Measurements from ENCODE around the gene GLRA1. TPM values are rescaled to one million over a fixed set of nuclear protein-coding genes. Genes with fewer than 3 reads are reported as not detected.

Gene GLRA1
- total RNA-seq, 1 experiment from 2014 or later, result not detected

DNA sequence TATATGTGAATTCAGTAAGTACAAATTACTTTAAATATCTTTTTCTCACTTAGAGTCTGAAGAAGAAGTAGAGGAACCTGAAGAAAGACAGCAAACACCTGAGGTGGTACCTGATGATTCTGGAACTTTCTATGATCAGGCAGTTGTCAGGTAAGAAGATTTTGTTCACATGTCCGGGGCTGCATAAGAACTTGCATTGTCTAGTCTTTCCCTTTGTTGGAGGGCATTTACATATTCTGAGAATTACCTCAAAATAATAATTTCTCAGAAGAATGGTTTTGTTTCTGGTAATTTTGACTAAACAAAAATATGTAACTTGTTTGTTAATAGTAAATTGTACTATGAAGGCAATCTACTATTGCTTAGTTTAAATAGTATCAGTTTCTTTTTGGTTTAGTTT lies 129.2 kb downstream of the GLRA1 start:
- POLR2A ChIA-PET, result interaction anchor here (1.2 kb wide), 1 partner anchor 11 kb away, joined by 3 read pairs; no protein-coding TSS in a partner anchor
- CTCF ChIA-PET, result no interaction called here
- H3K27ac Mint-ChIP-seq (ENCODE audit: low read depth, unreplicated experiment), result no peak overlapping the region
- no peak for DNase-seq (ENCODE audit: unreplicated experiment)
- no peaks in the 10 kb centered on the region for H3K27me3 Mint-ChIP-seq (ENCODE audit: insufficient read depth, unreplicated experiment)
- H3K4me1 Mint-ChIP-seq (ENCODE audit: insufficient read depth, unreplicated experiment), result peaks cover 16% of the 10 kb centered on the region
- TF ChIP-seq, protein P1, sequence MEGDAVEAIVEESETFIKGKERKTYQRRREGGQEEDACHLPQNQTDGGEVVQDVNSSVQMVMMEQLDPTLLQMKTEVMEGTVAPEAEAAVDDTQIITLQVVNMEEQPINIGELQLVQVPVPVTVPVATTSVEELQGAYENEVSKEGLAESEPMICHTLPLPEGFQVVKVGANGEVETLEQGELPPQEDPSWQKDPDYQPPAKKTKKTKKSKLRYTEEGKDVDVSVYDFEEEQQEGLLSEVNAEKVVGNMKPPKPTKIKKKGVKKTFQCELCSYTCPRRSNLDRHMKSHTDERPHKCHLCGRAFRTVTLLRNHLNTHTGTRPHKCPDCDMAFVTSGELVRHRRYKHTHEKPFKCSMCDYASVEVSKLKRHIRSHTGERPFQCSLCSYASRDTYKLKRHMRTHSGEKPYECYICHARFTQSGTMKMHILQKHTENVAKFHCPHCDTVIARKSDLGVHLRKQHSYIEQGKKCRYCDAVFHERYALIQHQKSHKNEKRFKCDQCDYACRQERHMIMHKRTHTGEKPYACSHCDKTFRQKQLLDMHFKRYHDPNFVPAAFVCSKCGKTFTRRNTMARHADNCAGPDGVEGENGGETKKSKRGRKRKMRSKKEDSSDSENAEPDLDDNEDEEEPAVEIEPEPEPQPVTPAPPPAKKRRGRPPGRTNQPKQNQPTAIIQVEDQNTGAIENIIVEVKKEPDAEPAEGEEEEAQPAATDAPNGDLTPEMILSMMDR (IDR thresholded peaks at IDR 0.05; ENCODE audit: unreplicated experiment), result no peak
- BruUV-seq (replicated peaks), result no TSS peak
- intact Hi-C loops (cut with micrococcal nuclease), result no loop called here
- H3K36me3 Mint-ChIP-seq (ENCODE audit: insufficient read depth, unreplicated experiment), result peaks cover 100% of the 10 kb centered on the region
- H3K9me3 Mint-ChIP-seq (ENCODE audit: unreplicated experiment), result no peaks in the 10 kb centered on the region
- no peak overlapping the region for H3K4me3 Mint-ChIP-seq (ENCODE audit: unreplicated experiment)

DNA sequence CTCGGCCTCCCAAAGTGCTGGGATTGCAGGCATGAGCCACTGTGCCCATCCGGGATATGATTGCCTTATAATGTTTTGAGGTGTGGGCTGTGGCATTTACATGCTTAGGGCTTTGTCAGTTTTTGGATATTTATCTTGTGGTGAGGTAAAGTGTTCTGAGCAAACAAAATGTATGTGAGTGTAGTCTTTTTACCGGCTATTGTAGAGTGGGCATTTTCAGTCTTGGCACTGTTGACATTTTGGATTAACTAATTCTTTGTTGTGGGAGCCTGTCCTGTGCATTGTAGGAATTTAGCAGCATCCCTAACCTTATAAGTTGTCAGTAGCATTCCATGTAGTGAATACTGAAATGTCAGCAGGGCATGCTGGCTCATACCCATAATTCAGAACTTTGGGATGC lies 131.3 kb downstream of the GLRA1 start:
- no peaks in the 10 kb centered on the region for H3K9me3 Mint-ChIP-seq (ENCODE audit: unreplicated experiment)
- POLR2A ChIA-PET, result interaction anchor here (1.1 kb wide), 2 partner anchors 13 to 15 kb away, joined by 3 read pairs; no protein-coding TSS in a partner anchor
- H3K36me3 Mint-ChIP-seq (ENCODE audit: insufficient read depth, unreplicated experiment), result peaks cover 99% of the 10 kb centered on the region
- no TSS peak for BruUV-seq (replicated peaks)
- CTCF ChIA-PET, result interaction anchor here (0.7 kb wide), 1 partner anchor 1328 kb away, joined by 5 read pairs; no protein-coding TSS in a partner anchor
- intact Hi-C loops (cut with micrococcal nuclease), result no loop called here
- peaks cover 7% of the 10 kb centered on the region for H3K4me1 Mint-ChIP-seq (ENCODE audit: insufficient read depth, unreplicated experiment)
- H3K4me3 Mint-ChIP-seq (ENCODE audit: unreplicated experiment), result no peak overlapping the region
- no peaks in the 10 kb centered on the region for H3K27me3 Mint-ChIP-seq (ENCODE audit: insufficient read depth, unreplicated experiment)
- DNase-seq (ENCODE audit: unreplicated experiment), result no peak
- peak overlapping the region; percentile 69 for H3K27ac Mint-ChIP-seq (ENCODE audit: low read depth, unreplicated experiment)
- TF ChIP-seq, protein P1 (IDR thresholded peaks at IDR 0.05; ENCODE audit: unreplicated experiment), result no peak

DNA sequence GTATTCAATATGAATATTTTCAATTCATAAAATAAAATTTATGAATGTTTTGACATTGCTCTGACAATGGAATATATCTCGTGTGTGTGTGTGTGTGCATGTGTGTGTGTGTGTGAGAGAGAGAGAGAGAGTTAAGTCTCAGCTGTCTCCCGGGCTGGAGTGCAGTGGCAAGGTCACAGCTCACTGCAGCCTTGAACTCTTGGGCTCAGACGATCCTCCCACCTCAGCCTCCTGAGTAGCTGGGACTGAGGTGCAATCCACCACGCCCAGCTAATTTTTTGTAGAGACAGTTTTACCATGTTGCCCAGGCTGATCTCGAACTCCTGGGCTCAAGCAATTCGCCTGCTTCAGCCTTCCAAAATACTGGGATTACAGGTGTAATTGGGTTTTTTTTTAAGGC lies 136.8 kb downstream of the GLRA1 start:
- BruUV-seq (replicated peaks), result no TSS peak
- ChIA-PET POLR2A (interaction anchor here (0.6 to 5.4 kb wide), 4 partner anchors 11 to 209 kb away, joined by 3 to 77 read pairs (median 7); partner anchors contain the start of gene G3BP1), CTCF (interaction anchor here (0.6 to 2.3 kb wide), 3 partner anchors 11 to 131 kb away, joined by 3 to 8 read pairs (median 7); no protein-coding TSS in a partner anchor)
- DNase-seq (ENCODE audit: unreplicated experiment), result no peak
- peak overlapping the region; percentile 35 for H3K27ac Mint-ChIP-seq (ENCODE audit: low read depth, unreplicated experiment)
- peaks cover 17% of the 10 kb centered on the region for H3K4me1 Mint-ChIP-seq (ENCODE audit: insufficient read depth, unreplicated experiment)
- H3K36me3 Mint-ChIP-seq (ENCODE audit: insufficient read depth, unreplicated experiment), result peaks cover 69% of the 10 kb centered on the region
- H3K27me3 Mint-ChIP-seq (ENCODE audit: insufficient read depth, unreplicated experiment), result no peaks in the 10 kb centered on the region
- intact Hi-C loops (cut with micrococcal nuclease), result no loop called here
- no peaks in the 10 kb centered on the region for H3K9me3 Mint-ChIP-seq (ENCODE audit: unreplicated experiment)
- H3K4me3 Mint-ChIP-seq (ENCODE audit: unreplicated experiment), result no peak overlapping the region
- TF ChIP-seq, protein P1 (IDR thresholded peaks at IDR 0.05; ENCODE audit: unreplicated experiment), result no peak

DNA sequence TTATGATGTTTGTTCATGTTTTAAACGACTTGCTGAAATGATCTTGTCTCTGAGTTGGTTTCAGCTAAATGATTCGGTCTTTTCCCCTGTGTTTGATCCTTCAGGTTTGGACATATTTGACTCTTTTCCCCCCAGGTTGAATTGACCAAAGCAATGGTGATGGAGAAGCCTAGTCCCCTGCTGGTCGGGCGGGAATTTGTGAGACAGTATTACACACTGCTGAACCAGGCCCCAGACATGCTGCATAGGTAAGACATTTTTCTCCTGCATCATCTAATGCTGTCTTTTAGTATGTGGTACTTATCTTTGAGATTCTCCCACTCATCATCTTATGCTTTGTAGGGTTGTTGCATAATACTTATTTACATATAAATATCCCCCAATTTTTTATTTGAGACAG lies 138.2 kb downstream of the GLRA1 start:
- ChIA-PET CTCF (interaction anchor here (1.0 to 2.3 kb wide), 2 partner anchors 20 to 719 kb away, joined by 3 to 8 read pairs; no protein-coding TSS in a partner anchor), POLR2A (interaction anchor here (1.9 to 5.4 kb wide), 2 partner anchors 12 to 14 kb away, joined by 10 to 77 read pairs; partner anchors contain the start of gene G3BP1)
- TF ChIP-seq, protein P1 (IDR thresholded peaks at IDR 0.05; ENCODE audit: unreplicated experiment), result no peak
- Mint-ChIP-seq H3K36me3 (ENCODE audit: insufficient read depth, unreplicated experiment) (peaks cover 65% of the 10 kb centered on the region), H3K4me3 (ENCODE audit: unreplicated experiment) (no peak overlapping the region), H3K4me1 (ENCODE audit: insufficient read depth, unreplicated experiment) (peaks cover 26% of the 10 kb centered on the region), H3K27me3 (ENCODE audit: insufficient read depth, unreplicated experiment) (no peaks in the 10 kb centered on the region), H3K9me3 (ENCODE audit: unreplicated experiment) (no peaks in the 10 kb centered on the region), H3K27ac (ENCODE audit: low read depth, unreplicated experiment) (no peak overlapping the region)
- DNase-seq (ENCODE audit: unreplicated experiment), result no peak
- BruUV-seq (replicated peaks), result no TSS peak
- intact Hi-C loops (cut with micrococcal nuclease), result no loop called here
